HG03159 (cell line): ENCODE measurements around the gene ABHD17C.

Experiments used
- ATAC-seq: cut with Tn5 transposase; IDR thresholded peaks from one replicate; pipeline ENCODE4 v1.9.1; 2021; ENCODE audit warnings: mild to moderate bottlenecking, moderate library complexity; ENCODE audit not compliant: unreplicated experiment

Gene ABHD17C

GRCh38 chr15:80783260-80783659 lies 88.2 kb downstream of the ABHD17C start:
- ATAC-seq = no peak

DNA sequence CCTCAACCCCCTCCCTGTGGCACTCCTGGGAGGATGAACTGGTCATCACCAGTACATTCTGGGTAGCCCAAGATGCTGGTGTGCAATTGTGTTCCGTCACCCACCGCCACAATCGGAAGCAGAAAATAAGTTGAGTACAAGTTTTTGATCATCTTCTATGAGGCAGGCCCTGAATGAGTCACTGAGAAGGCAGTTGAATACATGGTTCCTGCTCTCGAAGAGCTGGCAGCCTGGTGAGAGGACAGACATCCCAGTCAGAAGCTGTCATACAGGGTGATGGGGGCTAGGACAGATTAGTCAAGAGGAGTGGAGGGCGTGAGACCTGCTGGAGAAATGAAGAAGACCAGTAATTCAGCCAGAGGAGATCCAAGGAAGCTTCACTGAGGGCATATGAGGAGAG lies 90.2 kb downstream of the ABHD17C start:
- no peak for ATAC-seq

GRCh38 chr15:80785811-80786354 lies 90.8 kb downstream of the ABHD17C start:
- no peak for ATAC-seq

GRCh38 chr15:80787316-80787715 lies 92.2 kb downstream of the ABHD17C start:
- no peak for ATAC-seq

DNA sequence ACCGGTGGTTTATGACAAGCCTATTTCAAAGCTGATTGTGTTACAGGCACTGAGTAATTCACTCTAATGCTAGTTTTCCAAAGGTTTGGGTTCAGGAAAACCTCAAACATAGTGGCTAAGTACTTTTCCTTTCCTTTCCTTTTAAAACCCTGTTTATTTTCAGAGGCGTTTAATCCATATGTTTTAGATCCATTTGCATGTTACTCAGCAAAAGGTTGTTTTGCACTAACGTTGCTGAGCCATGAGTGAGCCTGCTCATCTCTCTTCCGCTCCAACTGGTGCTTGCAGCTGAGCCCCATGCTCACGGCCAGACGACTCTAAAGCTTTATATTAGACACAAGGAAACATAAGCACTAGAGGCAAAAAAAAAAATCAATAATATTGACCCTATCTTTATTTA lies 93.4 kb downstream of the ABHD17C start:
- ATAC-seq = no peak

DNA sequence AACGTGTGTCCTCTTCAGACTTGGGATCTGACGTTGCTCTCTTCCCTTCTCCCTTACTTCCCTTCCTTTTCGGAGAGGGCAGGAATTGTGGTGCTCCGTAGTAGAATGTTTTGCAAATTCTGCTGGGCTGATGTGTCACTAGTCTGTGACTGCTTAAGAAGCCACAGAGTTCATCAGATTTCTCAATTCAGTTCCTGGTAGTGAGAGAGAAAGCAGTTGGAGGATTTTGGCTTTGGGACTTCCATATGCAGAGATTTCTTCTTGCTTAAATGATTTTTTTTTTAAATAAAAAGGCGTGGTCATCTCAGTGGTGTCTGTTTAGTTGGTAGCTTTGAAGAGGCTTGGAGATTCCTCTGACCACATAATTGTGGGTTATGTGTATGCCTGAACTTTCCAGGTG lies 94.2 kb downstream of the ABHD17C start:
- no peak for ATAC-seq

- no peak for ATAC-seq
These were observed 94.7 kb downstream of the ABHD17C start for GRCh38 chr15:80789796-80790195.

DNA sequence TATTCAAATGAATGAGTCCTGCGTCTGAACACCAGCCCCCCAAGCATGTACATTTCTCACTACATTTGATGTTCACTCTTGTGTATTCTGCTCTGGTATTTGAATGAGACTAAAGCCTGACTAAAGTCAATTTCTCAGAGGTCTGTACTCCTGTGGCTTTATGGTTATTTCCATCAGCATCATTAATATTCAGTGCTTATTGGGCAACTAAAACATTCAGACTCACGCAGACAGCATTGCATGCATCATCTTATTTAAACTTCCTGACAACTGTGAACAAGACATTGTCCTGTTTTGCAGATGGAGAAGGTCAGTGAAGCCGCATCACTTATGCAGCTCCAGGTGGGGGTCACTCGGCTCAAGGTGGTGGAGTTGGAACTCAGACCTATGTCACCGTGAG lies 95.1 kb downstream of the ABHD17C start:
- no peak for ATAC-seq

- no peak for ATAC-seq
These were observed 95.9 kb downstream of the ABHD17C start for GRCh38 chr15:80791004-80791403.

GRCh38 chr15:80796407-80796806 lies 101.3 kb downstream of the ABHD17C start:
- no peak for ATAC-seq

DNA sequence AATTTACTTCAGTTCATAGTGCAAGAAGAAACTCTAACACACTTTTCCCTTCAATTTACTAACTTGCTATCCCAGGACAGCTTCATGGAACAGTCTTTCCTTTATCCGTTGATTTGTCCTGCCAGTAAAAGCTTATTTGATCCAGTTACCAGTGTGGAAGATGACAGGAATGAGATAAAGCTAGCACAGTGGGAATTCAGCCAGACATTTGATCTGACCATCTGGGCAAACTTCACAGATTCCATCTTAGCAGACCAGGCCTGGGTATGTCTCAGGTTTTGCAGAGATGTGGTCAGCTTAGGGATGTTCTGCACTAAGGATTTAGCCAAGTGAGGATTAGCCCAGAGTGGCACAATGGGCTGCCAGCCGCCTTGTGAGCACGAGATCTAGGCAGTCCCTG lies 103.8 kb downstream of the ABHD17C start:
- ATAC-seq = no peak

DNA sequence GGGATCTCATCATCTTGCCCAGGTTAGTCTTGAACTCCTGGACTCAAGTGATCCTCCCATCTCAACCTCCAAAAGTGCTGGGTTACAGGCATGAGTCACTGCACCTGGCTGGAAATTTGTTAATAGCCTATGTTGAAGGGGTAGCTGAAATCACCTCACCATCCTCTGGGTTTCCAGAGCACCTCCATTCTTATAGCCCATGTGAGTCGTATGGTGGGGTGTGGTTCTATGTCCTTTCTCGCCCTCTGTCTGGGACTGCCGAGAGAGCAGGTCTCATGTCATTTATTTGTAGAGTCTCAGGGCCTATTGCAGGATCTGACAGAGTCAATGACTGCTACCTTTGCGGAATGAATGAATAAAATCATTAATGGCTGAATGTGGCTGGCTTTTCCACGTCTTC lies 105.0 kb downstream of the ABHD17C start:
- ATAC-seq = no peak

DNA sequence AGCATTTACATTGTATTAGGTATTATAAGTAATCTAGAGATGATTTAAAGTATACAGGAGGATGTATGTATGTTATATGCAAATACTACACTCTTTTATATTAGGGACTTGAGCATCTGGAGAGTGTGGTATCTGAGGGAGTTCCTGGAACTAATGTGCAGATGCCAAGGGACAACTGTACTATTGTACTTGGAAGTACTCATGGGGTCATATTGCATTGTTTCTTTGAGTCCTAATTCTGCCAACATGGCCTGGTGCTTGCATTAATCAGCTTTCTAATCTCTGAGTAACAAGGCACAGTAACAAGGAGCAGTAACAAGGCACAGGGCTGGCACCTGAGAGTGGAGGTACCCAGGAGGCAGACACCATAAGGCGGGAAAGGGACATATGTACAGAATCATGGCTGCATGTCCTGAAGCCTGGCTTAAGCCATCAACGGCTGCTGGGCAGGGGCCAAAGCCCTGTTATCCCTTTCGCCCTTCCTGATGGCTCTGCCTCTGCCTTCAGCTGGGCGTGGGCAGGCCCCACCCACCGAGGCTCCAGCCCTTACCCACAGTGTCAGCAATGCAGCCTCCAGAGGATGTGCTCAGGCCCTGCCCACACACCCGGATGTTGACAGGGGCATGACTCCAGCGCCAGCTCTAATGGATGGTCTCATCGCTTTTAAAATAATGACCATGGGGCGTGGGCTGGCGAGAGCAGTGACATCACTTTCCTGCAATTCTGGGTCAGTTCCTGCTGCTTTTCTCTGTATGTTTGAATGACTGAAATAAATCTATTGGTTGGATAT lies 107.0 kb downstream of the ABHD17C start:
- ATAC-seq = no peak

GRCh38 chr15:80803580-80804525 lies 108.7 kb downstream of the ABHD17C start:
- no peak for ATAC-seq

- no peak for ATAC-seq
These were observed 109.9 kb downstream of the ABHD17C start for GRCh38 chr15:80804970-80805495.
